ENCODE results near the gene IGDCC3. TPM values are rescaled to one million over a fixed set of nuclear protein-coding genes. Genes with fewer than 3 reads are reported as not detected.

IGDCC3 gene
- total RNA-seq = under 0.01 TPM in 1 of 2 replicates, not detected in the other

GRCh38 chr15:65377976-65378366, at the start of gene IGDCC3:
Gene IGDCC3, minus strand, starts transcription at chr15:65378002. Its CDS starts 214 bp downstream, at chr15:65377788.

GRCh38 chr15:65304381-65305149, 73.2 kb downstream of the IGDCC3 start, which contains the start of gene RNU5B-1:
Gene RNU5B-1, plus strand, starts transcription at chr15:65304677.

GRCh38 chr15:65286704-65287519, 90.9 kb downstream of the IGDCC3 start, which contains the start of gene PARP16:
Gene PARP16, minus strand, starts transcription at chr15:65286883. Its CDS starts 457 bp downstream, at chr15:65286426.

Other genes starting within 250 kb of the IGDCC3 start
- 11.7 and 13.8 TPM in 2 replicates for gene PDCD7, start 244.2 kb downstream of the IGDCC3 start, total RNA-seq
- gene CLPX, start 192.7 kb downstream of the IGDCC3 start, total RNA-seq = 19.3 and 19.5 TPM in 2 replicates
- under 0.01 and 0.17 TPM in 2 replicates for gene CILP, start 166.5 kb downstream of the IGDCC3 start, total RNA-seq
- gene PARP16, start 91.1 kb downstream of the IGDCC3 start, total RNA-seq = 5.1 and 7.1 TPM in 2 replicates
- gene RNU5A-1, start 82.0 kb downstream of the IGDCC3 start, total RNA-seq = not detected in 2 replicates
- not detected in 2 replicates for gene RNU5B-1, start 73.3 kb downstream of the IGDCC3 start, total RNA-seq
- 1.3 and 1.5 TPM in 2 replicates for gene IGDCC4, start 44.9 kb upstream of the IGDCC3 start, total RNA-seq
- gene DPP8, start 139.7 kb upstream of the IGDCC3 start, total RNA-seq = 13.5 and 14.6 TPM in 2 replicates
- 67.8 and 73.6 TPM in 2 replicates for gene HACD3, start 152.5 kb upstream of the IGDCC3 start, total RNA-seq
- 29.9 and 31.8 TPM in 2 replicates for gene INTS14, start 233.1 kb upstream of the IGDCC3 start, total RNA-seq
- gene SLC24A1, start 243.9 kb upstream of the IGDCC3 start, total RNA-seq = 6.1 and 7.7 TPM in 2 replicates

Measured in bronchus fibroblast of lung (primary cell).